Activated gamma-delta T cell treated with anti-CD3 and anti-CD28 coated beads, Interleukin-2, amount 50 U/mL, for 16 hours (primary cell): Measurements from ENCODE around the gene TXK.

Source experiments
- DNase-seq: peaks from one replicate; pipeline ENCODE4 v3.0.0-alpha.2; 2020; ENCODE audit warnings: low read depth

Gene TXK

GRCh38 chr4:48102303-48102702, 31.7 kb downstream of the TXK start:
- DNase-seq, result no peak

DNA sequence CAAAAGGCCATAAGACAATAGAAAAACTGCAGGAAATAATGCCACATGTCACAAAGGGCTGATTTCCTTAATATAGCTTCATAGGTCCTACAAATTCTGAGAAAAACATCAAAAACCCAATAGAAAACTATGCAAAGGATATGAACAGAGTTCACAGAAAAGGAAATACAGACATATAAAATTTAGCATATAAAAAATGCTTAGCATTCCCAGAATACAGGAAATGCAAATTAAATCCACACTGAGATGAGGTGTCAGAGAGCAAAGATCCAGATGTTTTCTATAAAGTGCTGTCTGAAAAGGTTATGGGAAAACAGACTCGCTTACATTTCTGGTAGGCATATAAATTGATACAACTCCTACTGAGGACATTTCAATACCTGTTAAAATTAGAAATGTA, 33.8 kb downstream of the TXK start:
- no peak for DNase-seq

GRCh38 chr4:48095441-48095840, 38.6 kb downstream of the TXK start:
- no peak for DNase-seq

DNA sequence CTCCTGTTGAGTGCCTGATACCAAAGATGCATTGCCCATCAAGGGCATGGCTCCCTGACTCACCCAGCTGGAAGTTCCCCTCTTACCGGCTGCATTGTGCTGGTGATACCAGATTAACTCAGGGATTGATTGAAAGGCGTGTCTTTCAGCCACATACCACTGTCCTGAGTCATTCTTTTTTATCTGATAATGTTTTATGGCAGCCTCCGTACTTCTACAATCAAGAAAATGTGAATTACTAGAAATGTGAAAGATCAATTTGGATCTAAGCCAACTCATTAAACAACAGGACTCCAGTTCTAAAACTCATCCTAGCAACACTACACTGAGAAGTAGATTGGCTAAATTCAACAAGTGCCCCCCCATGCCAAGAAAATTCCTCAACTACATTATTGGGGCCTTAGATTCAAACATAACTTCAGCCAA, 40.0 kb downstream of the TXK start:
- DNase-seq, result no peak

DNA sequence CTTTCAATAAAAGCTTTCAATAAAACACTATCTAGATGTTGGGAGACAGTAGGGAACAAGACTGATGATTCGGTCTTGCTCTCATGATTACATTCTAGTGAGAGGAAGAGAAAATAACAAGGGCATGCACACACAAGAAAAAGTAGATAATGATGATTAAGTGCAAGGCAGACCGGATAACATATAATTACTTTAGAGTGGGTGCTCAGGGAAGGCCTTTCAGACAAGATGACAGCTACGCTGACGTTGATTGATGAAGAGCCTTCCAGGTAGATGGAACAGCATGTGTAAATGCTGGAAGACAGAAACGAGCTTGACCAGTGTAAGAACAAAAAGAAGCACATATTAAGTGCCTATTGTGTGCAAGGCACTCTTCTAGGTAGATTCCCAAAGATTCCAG, 43.4 kb downstream of the TXK start:
- DNase-seq, result no peak

- no peak for DNase-seq
These were observed 48.0 kb downstream of the TXK start for GRCh38 chr4:48085821-48086589.

DNA sequence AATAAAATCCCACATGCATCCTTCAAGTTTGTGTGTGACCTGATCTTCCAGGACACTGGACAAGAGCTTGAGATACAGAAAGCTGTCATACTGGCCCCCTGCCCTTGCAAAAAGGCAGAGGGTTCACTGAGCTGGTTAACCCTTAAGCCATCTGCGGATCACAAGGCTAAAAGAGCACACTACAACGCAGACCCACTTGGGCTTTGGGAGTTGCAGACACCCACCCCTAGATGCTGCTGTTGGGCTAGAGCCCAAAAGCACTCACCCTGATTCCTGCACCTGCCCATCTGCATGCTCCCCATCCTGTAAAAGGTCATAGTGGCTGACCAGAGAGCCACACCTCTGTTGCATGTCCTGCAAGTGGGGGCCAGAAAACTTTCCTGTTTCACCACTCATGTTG, 51.1 kb downstream of the TXK start:
- DNase-seq, result no peak

GRCh38 chr4:48081196-48081595, 52.9 kb downstream of the TXK start:
- no peak for DNase-seq

DNA sequence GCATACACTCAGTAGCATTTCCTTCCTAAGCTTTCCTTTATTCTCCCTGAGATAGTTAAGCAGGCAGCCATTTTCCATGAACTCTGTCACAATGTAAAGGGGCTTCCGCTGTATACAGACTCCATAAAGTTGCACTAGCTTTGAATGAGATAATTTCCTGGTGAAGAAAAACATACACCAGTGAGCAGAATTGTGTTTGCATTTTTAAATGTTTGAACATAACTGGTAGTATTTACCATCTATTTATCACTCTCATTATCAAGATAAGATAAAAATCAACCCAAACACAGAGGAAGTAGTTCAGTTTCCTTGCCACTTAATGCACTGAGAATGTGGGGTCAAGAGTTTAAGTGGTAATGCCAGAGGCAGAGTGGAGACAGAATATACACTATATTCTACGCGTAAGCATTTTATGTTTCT, 54.1 kb downstream of the TXK start:
- DNase-seq, result no peak

DNA sequence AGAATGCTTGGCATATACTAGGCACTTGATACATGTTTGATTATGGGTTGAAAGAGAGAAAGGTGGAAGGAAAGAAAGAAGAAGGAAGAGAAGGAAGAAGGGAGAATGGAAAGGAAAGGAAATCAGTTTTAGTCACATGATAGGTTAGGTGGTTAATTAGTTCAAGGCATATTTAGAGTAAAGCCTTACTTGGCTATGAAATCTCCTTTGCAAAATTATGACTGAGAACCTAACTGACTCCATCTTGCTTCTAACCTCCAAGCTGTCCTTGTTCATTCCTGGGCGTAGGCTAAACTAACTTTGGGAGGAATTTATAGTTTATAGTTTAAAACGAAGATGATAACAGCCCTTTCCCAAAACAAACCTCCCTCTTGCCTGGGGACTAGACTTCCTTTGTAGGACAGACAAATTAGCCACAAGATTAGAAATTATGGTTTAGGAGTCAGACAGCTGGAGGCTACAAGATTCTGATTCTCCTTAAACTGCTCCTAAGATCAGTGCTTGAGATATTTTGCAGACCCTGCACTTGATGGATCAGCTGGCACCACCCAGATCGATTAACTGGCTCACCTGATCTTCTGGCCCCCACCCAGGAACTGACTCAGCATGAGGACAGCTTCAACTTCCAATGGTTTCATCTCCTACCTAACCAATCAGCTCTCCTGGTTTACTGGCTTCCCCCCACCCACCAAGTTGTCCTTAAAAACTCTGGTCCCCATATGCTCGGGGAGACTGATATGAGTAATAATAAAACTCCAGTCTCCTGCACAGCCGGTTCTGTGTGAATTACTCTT, 55.0 kb downstream of the TXK start:
- no peak for DNase-seq

DNA sequence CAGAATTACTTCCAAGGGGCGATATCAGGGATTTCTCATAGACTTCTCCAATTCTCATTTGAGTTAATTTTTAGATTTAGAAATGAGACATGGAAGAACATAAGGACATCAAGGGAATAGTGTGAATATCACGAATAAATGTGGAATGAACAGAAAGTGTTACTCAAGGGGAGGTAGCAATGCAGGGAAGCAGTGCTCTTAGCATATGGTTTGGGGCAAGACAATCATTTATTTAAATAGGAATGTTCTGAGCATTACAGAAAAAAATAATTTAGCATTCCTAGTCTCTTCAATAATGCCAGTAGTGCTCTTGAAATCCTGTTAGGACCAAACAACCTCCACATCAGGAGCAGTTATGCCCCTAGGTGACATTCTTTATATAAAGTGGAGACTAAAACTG, 55.6 kb downstream of the TXK start:
- DNase-seq, result no peak

GRCh38 chr4:48074657-48075056, 59.4 kb downstream of the TXK start:
- no peak for DNase-seq

DNA sequence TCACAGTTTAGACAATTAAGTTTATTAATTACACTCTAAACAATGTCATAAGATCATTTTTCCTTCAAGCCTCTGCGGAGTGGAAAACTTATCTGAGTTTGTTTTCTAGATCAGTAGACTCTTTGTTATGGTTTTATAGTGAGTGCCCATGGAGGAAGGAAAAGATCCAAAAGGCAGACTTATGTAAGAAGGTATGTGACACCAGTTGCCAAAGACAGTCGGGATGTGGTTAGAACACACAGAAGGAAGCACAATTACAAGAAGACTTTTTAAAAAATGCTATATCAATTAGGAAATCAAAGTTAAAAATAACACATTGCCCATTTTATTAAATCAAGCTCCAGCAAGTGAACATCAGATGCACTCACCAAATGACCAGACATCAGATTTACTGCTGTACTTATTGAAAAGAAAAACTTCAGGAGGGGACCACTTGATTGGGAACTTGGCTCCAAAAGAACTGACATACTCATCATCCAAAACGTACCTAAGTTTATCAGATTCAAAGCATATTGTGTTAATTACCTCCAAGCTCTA, 60.4 kb downstream of the TXK start:
- DNase-seq, result no peak

DNA sequence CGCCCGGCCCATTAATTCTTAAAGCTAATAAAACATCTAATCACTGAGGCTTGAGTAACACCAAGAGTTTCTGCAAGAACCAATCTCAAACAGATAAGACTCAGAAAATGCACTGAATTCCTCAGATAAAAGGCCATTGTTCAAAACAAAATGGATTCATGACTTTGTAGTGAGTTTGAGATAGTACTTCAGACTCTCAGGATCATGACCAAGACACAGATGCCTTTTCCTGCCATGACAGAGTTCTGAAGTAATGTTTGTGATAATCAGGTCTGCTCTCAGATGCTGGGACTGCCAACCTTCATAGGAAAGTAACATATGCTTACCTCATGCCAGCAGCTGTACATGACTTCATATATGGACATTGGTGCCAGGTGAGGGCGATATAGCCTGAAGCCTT, 62.9 kb downstream of the TXK start:
- no peak for DNase-seq

- no peak for DNase-seq
These were observed 65.0 kb downstream of the TXK start for GRCh38 chr4:48069026-48069425.

DNA sequence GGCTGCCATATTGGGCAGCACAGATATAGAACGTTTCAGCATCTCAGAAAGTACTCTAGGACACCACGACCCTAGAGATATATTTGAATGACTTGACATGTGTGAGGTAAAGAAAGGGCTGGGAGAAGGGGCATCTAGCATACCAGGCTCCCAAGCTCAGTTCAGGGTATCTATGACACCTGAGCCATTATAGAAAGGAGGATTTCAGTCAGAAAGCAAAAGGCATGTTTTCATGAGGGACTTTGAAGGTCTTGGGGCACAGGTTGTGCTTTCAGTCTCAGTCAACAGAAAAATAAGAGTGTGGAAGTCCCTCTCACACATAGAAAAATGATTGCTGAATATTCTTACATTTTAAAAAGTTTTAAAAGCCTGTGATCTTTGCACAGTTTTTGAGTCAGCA, 65.9 kb downstream of the TXK start:
- no peak for DNase-seq

DNA sequence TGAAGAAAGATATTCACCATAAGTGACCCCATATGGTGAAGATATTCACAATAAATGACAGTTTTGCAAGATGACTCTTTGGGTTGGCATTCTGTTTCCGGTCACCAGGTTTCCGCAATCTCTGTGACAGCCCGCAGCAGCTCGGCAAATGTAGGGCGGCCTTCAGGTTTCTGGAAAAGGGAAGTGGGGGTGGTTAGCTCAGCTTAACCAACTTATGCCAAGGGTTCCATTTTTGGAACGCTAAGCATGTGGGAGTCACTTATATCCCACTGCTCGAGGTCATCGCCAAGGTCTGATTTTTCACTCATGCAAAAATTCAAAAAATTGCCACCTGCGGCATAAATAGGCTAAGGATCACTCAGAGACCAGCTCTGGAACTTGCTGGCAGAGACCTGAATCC, 66.5 kb downstream of the TXK start:
- no peak for DNase-seq

DNA sequence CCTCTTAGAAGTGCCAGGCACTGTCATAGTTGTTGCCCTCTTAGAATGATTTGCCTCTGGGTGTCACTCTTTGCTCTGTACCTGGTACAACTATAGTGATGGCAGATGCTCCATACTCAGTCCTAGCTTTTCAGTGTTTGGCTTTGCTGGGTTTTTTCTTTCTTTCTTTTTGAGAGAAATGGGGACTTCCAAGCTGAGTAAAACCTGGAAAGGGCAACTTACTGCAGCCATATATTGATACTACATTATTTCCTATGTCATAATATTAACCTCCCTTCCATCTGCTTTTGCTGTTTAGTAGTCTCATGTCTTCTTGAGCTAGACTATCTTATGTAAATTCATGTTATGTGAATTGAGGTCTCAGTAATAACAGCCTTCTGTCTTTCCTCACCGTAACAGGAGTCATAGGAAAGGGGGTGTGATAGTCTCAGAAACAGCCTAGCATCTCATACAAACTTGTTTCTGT, 68.4 kb downstream of the TXK start:
- no peak for DNase-seq

DNA sequence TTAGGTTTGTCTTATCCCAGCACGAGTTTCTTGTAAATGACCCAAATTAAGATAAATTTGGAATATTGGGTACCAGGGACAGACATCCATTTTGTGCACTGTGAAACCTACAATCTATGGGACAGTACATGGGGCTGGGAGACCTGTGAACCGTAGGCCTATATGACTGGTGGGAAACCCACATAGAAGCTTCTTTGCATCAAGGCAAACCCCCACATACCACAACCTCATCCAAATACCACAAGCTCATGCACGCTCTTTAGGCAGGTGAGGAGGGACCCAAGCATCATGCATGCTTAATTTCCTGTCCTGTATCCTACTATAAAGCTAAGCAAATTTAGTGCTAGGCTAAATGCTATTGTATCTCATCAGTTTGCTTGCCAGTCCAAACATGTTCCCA, 69.7 kb downstream of the TXK start:
- no peak for DNase-seq

DNA sequence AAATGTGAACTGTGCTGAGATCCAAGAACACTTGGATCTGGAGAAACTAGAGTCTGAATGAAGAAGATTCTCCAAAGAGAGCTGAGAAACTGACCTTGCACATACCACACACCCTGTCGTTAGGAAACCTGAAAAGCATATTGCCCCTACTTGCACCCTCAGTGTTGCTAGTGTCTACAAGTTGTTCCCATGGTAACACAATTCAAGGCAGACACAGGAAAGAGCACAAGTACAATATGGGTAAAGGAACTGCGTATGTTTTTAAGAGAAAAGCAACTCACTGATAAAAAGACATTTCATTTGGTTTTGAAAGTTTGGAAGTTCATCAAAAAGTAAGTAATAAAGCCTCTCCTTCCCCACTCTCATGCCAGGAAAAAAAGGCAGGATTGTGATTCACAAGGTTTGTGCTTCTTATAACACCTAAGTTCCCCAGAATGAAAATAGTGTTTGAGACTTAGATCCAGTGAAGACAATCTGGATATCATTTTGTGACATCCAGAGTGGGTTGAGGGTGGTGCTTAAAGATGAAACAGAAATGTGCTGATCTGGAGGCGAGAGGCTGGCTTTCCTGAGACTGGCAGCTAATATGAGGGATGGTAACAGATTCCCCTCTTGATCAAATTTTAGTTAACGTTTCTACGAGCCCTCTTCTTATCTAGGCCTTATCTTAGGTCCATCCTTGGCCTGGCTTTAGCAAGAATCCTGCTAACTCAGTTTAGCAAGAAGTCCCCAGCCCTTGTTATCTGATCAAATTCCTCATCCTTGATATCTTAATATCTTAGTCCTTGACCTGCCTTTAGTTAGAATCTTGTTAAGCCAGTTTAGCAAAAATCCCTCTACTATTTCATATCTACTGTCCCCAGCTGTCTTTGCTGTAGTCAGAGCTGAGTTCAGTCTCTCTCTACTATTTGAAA, 75.2 kb downstream of the TXK start:
- no peak for DNase-seq

GRCh38 chr4:48051078-48051477, 83.0 kb downstream of the TXK start:
- no peak for DNase-seq

DNA sequence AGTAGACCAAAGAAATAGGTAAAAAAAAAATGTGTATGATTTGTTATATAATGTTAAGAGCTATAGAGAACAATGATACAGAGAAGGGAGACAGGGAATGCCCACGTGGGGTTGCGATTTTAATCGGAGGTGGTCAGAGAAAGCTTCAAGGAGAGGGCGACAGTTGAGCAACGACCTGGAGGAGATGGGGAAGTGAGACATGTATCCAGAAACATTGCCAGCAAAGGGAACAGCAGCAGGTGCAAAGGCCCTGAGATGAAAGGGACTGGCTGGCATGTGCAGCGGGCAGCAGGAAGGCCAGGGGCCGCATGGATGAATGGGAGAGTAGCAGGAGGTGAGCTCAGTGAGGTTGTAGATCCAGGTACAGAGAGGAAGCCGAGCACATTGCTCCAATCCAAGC, 84.6 kb downstream of the TXK start:
- DNase-seq, result no peak
